Neural cell (in vitro differentiated cells): ENCODE results near the gene CDK6. TPM values are rescaled to one million over a fixed set of nuclear protein-coding genes. Genes with fewer than 3 reads are reported as not detected.

ENCODE experiments used
- H2AFZ ChIP-seq: fragments of 200-600, 300-800 bp; sonication (generic), shearing (Covaris generic); 2 replicates; pipeline ENCODE4 v1.6.0; 2014; ENCODE audit warnings: low read depth, mild to moderate bottlenecking, antibody characterized with exemption, low read length, moderate library complexity
- H3F3A ChIP-seq: fragments of 200-600 bp; shearing (Covaris generic); 2 replicates; pipeline ENCODE4 v1.6.1; 2016; ENCODE audit warnings: mild to moderate bottlenecking, moderate library complexity, mixed read lengths, antibody characterized with exemption, low read length; ENCODE audit not compliant: insufficient read depth, poor library complexity, severe bottlenecking
- H3K27ac ChIP-seq: fragments of 200-600, 300-800 bp; sonication (generic), shearing (Covaris generic); 2 replicates; pipeline ENCODE4 v1.5.1; 2014; ENCODE audit warnings: mild to moderate bottlenecking, low read length, moderate library complexity
- H3K27me3 ChIP-seq: fragments of 300-800, 200-600 bp; sonication (generic), shearing (Covaris generic); 2 replicates; pipeline ENCODE4 v1.6.0; 2014; ENCODE audit warnings: mild to moderate bottlenecking, low read depth, low read length, moderate library complexity; ENCODE audit not compliant: insufficient read depth
- H3K36me3 ChIP-seq: fragments of 300-800, 200-600 bp; sonication (generic), shearing (Covaris generic); 2 replicates; pipeline ENCODE4 v1.5.1; 2014; ENCODE audit warnings: mild to moderate bottlenecking, antibody characterized with exemption, low read length, moderate library complexity; ENCODE audit not compliant: insufficient read depth
- H3K4me2 ChIP-seq: fragments of 300-800, 200-600 bp; sonication (generic), shearing (Covaris generic); 2 replicates; pipeline ENCODE4 v1.6.0; 2014; ENCODE audit warnings: mild to moderate bottlenecking, low read length
- H3K4me3 ChIP-seq: fragments of 300-800, 200-600 bp; sonication (generic), shearing (Covaris generic); 2 replicates; pipeline ENCODE4 v1.5.1; 2014; ENCODE audit warnings: mild to moderate bottlenecking, low read length, moderate library complexity
- H3K79me2 ChIP-seq: fragments of 200-600 bp; shearing (Covaris generic); replicated peaks from 2 replicates; pipeline ENCODE4 v1.6.0; 2014; ENCODE audit warnings: mild to moderate bottlenecking, low read length, moderate library complexity; ENCODE audit not compliant: insufficient read depth
- H3K9ac ChIP-seq: fragments of 300-800, 200-600 bp; sonication (generic), shearing (Covaris generic); 2 replicates; pipeline ENCODE4 v1.6.1; 2016; ENCODE audit warnings: mild to moderate bottlenecking, low read length, mixed read lengths
- H3K9me2 ChIP-seq: fragments of 200-600 bp; shearing (Covaris generic); 2 replicates; pipeline ENCODE4 v1.6.1; 2016; ENCODE audit warnings: mild to moderate bottlenecking, low read length, mixed read lengths; ENCODE audit not compliant: insufficient read depth
- H3K9me3 ChIP-seq: fragments of 200-600, 300-800 bp; sonication (generic), shearing (Covaris generic); 2 replicates; pipeline ENCODE4 v1.6.1; 2016; ENCODE audit warnings: mild to moderate bottlenecking, mixed run types, low read length, moderate library complexity, mixed read lengths
- H4K20me1 ChIP-seq: fragments of 200-600 bp; shearing (Covaris generic); 2 replicates; pipeline ENCODE4 v1.6.1; 2016; ENCODE audit warnings: mild to moderate bottlenecking, mixed run types; ENCODE audit not compliant: insufficient read depth
- EP300 ChIP-seq: fragments of 450-650 bp; conservative IDR thresholded peaks from 2 replicates; pipeline ENCODE4 v1.6.1; 2014; ENCODE audit warnings: antibody characterized with exemption, mild to moderate bottlenecking, moderate library complexity; ENCODE audit not compliant: poor library complexity, severe bottlenecking
- EZH2 ChIP-seq: fragments of 200-600, 300-800 bp; shearing (Covaris generic), sonication (generic); IDR thresholded peaks from 2 replicates; pipeline ENCODE4 v1.6.1; 2014; ENCODE audit warnings: antibody characterized with exemption, low read length, borderline replicate concordance, mild to moderate bottlenecking; ENCODE audit not compliant: insufficient read depth, poor library complexity, severe bottlenecking
- MXI1 ChIP-seq: fragments of 450-650 bp; conservative IDR thresholded peaks from 2 replicates; pipeline ENCODE4 v1.6.1; 2014; ENCODE audit warnings: antibody characterized with exemption, mild to moderate bottlenecking; ENCODE audit not compliant: poor library complexity, severe bottlenecking
- POLR2AphosphoS5 ChIP-seq: IDR thresholded peaks from 2 replicates; pipeline ENCODE4 v1.6.1; 2012
- RAD21 ChIP-seq: fragments of 450-650 bp; conservative IDR thresholded peaks from 2 replicates; pipeline ENCODE4 v1.6.1; 2014; ENCODE audit warnings: antibody characterized with exemption, mild to moderate bottlenecking, moderate library complexity
- REST ChIP-seq: IDR thresholded peaks from 2 replicates; pipeline ENCODE4 v1.6.1; 2012; ENCODE audit warnings: borderline replicate concordance
- SMC3 ChIP-seq: fragments of 450-650 bp; conservative IDR thresholded peaks from 2 replicates; pipeline ENCODE4 v1.6.1; 2014; ENCODE audit warnings: antibody characterized with exemption, mild to moderate bottlenecking, moderate library complexity; ENCODE audit not compliant: poor library complexity
- TAF1 ChIP-seq: IDR thresholded peaks from 2 replicates; pipeline ENCODE4 v1.6.1; 2012; ENCODE audit warnings: low read depth
- polyA plus RNA-seq: library from polyadenylated mRNA; depleted of rRNA; stranded (reverse); fragments of >200 nt; gene quantifications from 2 replicates; pipeline ENCODE4 v1.2.3, GENCODE V29; 2014
- TF ChIP-seq, protein P1 (sequence below): fragments of 450-650 bp; IDR thresholded peaks from 2 replicates; pipeline ENCODE4 v1.5.1; 2014; ENCODE audit warnings: antibody characterized with exemption, mild to moderate bottlenecking, moderate library complexity; ENCODE audit not compliant: poor library complexity, severe bottlenecking

The CDK6 gene
- polyA plus RNA-seq, 1 donor from 2014 or later, result 4.1 TPM

DNA sequence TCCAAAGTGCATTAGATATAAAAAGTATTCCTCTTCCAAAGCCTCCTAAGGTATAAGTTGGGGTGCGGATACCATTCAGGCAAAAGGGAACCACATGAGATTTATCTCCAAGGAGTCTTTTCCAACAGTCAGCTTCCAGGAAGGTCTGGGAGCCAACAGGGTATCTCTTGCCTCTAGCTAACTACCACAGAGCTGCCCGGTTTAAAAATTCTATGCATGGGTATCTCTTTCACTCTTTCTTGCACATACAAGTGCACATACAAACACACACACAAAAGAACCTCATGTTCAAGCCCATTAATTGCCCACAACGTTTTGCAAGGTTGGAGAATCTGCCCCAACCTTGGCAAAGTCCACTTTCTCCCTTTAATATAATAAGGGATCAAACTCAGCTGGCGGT, 80.7 kb downstream of the CDK6 start:
- H3K9me2 ChIP-seq, result no peaks in the 10 kb centered on the region

GRCh38 chr7:92754919-92755581, 81.3 kb downstream of the CDK6 start:
- Histone ChIP-seq H4K20me1 (no peaks in the 10 kb centered on the region), H3K27me3 (no peaks in the 10 kb centered on the region), H2AFZ (no peak overlapping the region), H3K9ac (no peak overlapping the region), H3K79me2 (no peaks in the 10 kb centered on the region), H3K36me3 (no peaks in the 10 kb centered on the region), H3F3A (no peaks in the 10 kb centered on the region), H3K9me3 (no peaks in the 10 kb centered on the region), H3K9me2 (no peaks in the 10 kb centered on the region), H3K4me3 (no peak overlapping the region), H3K27ac (no peak overlapping the region), H3K4me2 (no peak overlapping the region)
- TF ChIP-seq, protein P1, sequence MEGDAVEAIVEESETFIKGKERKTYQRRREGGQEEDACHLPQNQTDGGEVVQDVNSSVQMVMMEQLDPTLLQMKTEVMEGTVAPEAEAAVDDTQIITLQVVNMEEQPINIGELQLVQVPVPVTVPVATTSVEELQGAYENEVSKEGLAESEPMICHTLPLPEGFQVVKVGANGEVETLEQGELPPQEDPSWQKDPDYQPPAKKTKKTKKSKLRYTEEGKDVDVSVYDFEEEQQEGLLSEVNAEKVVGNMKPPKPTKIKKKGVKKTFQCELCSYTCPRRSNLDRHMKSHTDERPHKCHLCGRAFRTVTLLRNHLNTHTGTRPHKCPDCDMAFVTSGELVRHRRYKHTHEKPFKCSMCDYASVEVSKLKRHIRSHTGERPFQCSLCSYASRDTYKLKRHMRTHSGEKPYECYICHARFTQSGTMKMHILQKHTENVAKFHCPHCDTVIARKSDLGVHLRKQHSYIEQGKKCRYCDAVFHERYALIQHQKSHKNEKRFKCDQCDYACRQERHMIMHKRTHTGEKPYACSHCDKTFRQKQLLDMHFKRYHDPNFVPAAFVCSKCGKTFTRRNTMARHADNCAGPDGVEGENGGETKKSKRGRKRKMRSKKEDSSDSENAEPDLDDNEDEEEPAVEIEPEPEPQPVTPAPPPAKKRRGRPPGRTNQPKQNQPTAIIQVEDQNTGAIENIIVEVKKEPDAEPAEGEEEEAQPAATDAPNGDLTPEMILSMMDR, result no peak
- TF ChIP-seq POLR2AphosphoS5, result no peak
- TF ChIP-seq RAD21, result no peak
- no peak for TF ChIP-seq EZH2
- TF ChIP-seq MXI1, result no peak
- TF ChIP-seq REST, result no peak
- TF ChIP-seq TAF1, result no peak

More for the DNA sequence above, 80.7 kb downstream of the CDK6 start:
- no peaks in the 10 kb centered on the region for H3K27me3 ChIP-seq
- H2AFZ ChIP-seq, result no peak overlapping the region
- no peaks in the 10 kb centered on the region for H3K79me2 ChIP-seq
- H3K36me3 ChIP-seq, result no peaks in the 10 kb centered on the region
- H4K20me1 ChIP-seq, result no peaks in the 10 kb centered on the region
- no peak overlapping the region for H3K4me3 ChIP-seq
- no peak overlapping the region for H3K27ac ChIP-seq
- H3K9ac ChIP-seq, result no peak overlapping the region
- H3K4me2 ChIP-seq, result no peak overlapping the region
- no peaks in the 10 kb centered on the region for H3K9me3 ChIP-seq
- TF ChIP-seq RAD21 (no peak), EP300 (no peak), MXI1 (no peak), POLR2AphosphoS5 (no peak), TAF1 (no peak), REST (no peak), EZH2 (no peak), SMC3 (no peak)
- TF ChIP-seq, protein P1, result no peak
- H3F3A ChIP-seq, result no peaks in the 10 kb centered on the region
